Panc1 (cell line): Measurements from ENCODE around the gene HSPB2. TPM values are rescaled to one million over a fixed set of nuclear protein-coding genes. Genes with fewer than 3 reads are reported as not detected.
A peak's percentile ranks its signal among the peaks of the same experiment; 100 is the strongest.

Experiments used
- ATAC-seq: fragments of 200-7000 bp; cut with Tn5 transposase; 2 replicates; pipeline ENCODE4 v1.9.1; 2020; ENCODE audit warnings: mild to moderate bottlenecking, moderate library complexity
- BruUV-seq: library from RNA; stranded (reverse); fragments of 400-500 nt; replicated peaks from 2 replicates; lab custom pipeline; 2021; lab: Mats Ljungman, UMichigan
- CTCF ChIA-PET: fragments of 300-600 bp; sonication (Branson Sonifier 250); formaldehyde crosslinking; loops from one replicate; lab custom pipeline; 2022; ENCODE audit warnings: antibody characterized with exemption; lab: Charles Lee
- POLR2A ChIA-PET: fragments of 300-600 bp; sonication (Branson Sonifier 250); formaldehyde crosslinking; loops from one replicate; lab custom pipeline; 2022; ENCODE audit warnings: antibody characterized with exemption; lab: Charles Lee
- DNase-seq: peaks from one replicate; pipeline ENCODE4 v3.0.0-alpha.2; 2010; ENCODE audit warnings: low read depth, low spot score
- H3K27ac ChIP-seq: 2 replicates; pipeline ENCODE4 v1.5.1; 2011; ENCODE audit warnings: mild to moderate bottlenecking, low read length, inconsistent platforms
- H3K27me3 ChIP-seq: fragments of 200-500 bp; sonication (Bioruptor generic); 2 replicates; pipeline ENCODE4 v1.6.0; 2014; ENCODE audit warnings: low read length, inconsistent platforms; ENCODE audit not compliant: control insufficient read depth, insufficient read depth
- H3K36me3 ChIP-seq: fragments of 200-500 bp; sonication (Bioruptor generic); 2 replicates; pipeline ENCODE4 v1.5.1; 2014; ENCODE audit warnings: inconsistent platforms, mild to moderate bottlenecking, low read length, moderate library complexity; ENCODE audit not compliant: control insufficient read depth, insufficient read depth
- H3K4me1 ChIP-seq: 2 replicates; pipeline ENCODE4 v1.5.1; 2011; ENCODE audit warnings: inconsistent platforms, mild to moderate bottlenecking, low read length, moderate library complexity; ENCODE audit not compliant: control insufficient read depth, insufficient read depth
- H3K4me3 ChIP-seq, 2 experiments: 2 replicates each; pipeline ENCODE4 v1.5.1; 2011 to 2012; ENCODE audit warnings: low read depth in 2 of 2, low read length in 2 of 2, mild to moderate bottlenecking in 2 of 2, inconsistent platforms in 1 of 2, moderate library complexity in 1 of 2
- H3K9me3 ChIP-seq: fragments of 200-500 bp; sonication (Bioruptor generic); 2 replicates; pipeline ENCODE4 v1.5.1; 2014; ENCODE audit warnings: low read depth, mild to moderate bottlenecking, inconsistent platforms, low read length, moderate library complexity; ENCODE audit not compliant: control insufficient read depth, insufficient read depth
- CTCF ChIP-seq: fragments of 450-650 bp; IDR thresholded peaks from 2 replicates; pipeline ENCODE4 v1.5.1; 2017; ENCODE audit warnings: mild to moderate bottlenecking
- POLR2AphosphoS5 ChIP-seq: IDR thresholded peaks from 2 replicates; pipeline ENCODE4 v1.6.1; 2012; ENCODE audit warnings: mild to moderate bottlenecking, low read depth, low read length, moderate library complexity
- REST ChIP-seq, 2 experiments: IDR thresholded peaks; 2 replicates each; pipeline ENCODE4 v1.6.1; 2011 to 2012; ENCODE audit warnings: low read depth in 2 of 2, control low read depth in 1 of 2, low read length in 1 of 2, mild to moderate bottlenecking in 1 of 2, moderate library complexity in 1 of 2; ENCODE audit not compliant: insufficient read depth in 1 of 2
- SIN3A ChIP-seq: IDR thresholded peaks from 2 replicates; pipeline ENCODE4 v1.6.1; 2012; ENCODE audit warnings: low read depth, mild to moderate bottlenecking, low read length, moderate library complexity, borderline replicate concordance; ENCODE audit not compliant: insufficient read depth
- TCF7L2 ChIP-seq: IDR thresholded peaks from 2 replicates; pipeline ENCODE4 v1.6.1; 2011; ENCODE audit warnings: mild to moderate bottlenecking, low read depth, low read length, inconsistent platforms
- in situ Hi-C: cut with HindIII; loops from 2 replicates; pipeline ENCODE4 v1.10.0; 2016; ENCODE audit warnings: low sequenced_read_pairs, low pct_unique_long_range_greater_than_20kb
- intact Hi-C: fragments of 100-400 bp; cut with micrococcal nuclease; formaldehyde crosslinking; loops from one replicate; pipeline ENCODE4 v1.10.0; 2022; ENCODE audit not compliant: unreplicated experiment
- total RNA-seq: library from RNA; stranded (reverse); gene quantifications from one replicate; pipeline ENCODE4 v1.2.1, GENCODE V29; 2021; ENCODE audit not compliant: unreplicated experiment

The HSPB2 gene
- total RNA-seq, 1 experiment from 2014 or later = not detected

GRCh38 chr11:111936040-111936540 lies 23.6 kb downstream of the HSPB2 start:
- ATAC-seq (no peak), DNase-seq (no peak)
- intact Hi-C loops (no loop called here), in situ Hi-C loops (no loop called here)
- CTCF ChIA-PET = interaction anchor here (0.5 to 0.6 kb wide), 2 partner anchors 41 to 345 kb away, joined by 3 to 4 read pairs; no protein-coding TSS in a partner anchor
- H3K4me3 ChIP-seq = peak overlapping the region in 1 of 2 experiments; percentile 77; a peak in 2 of 4 replicates
- POLR2A ChIA-PET = interaction anchor here (0.6 to 1.0 kb wide), 4 partner anchors 9 to 1438 kb away, joined by 3 to 20 read pairs (median 5); no protein-coding TSS in a partner anchor
- no peak for TF ChIP-seq CTCF
- no peak for TF ChIP-seq REST (IDR thresholded peaks at IDR 0.05; ENCODE audit: insufficient read depth in 1 of 2, low read depth in 2 of 2, low read length in 1 of 2)
- no peak for TF ChIP-seq SIN3A
- TF ChIP-seq POLR2AphosphoS5 = no peak
- TF ChIP-seq TCF7L2 = no peak
- no TSS peak for BruUV-seq
- no peaks in the 10 kb centered on the region for H3K36me3 ChIP-seq
- no peaks in the 10 kb centered on the region for H3K27me3 ChIP-seq
- no peaks in the 10 kb centered on the region for H3K9me3 ChIP-seq
- H3K4me1 ChIP-seq = peaks cover 22% of the 10 kb centered on the region
- no peak overlapping the region for H3K27ac ChIP-seq

- peak overlapping the region; percentile 75 for H3K27ac ChIP-seq
- CTCF ChIA-PET = interaction anchor here (0.5 to 2.2 kb wide), 2 partner anchors 15 to 45 kb away, joined by 3 to 12 read pairs; no protein-coding TSS in a partner anchor
- BruUV-seq = no TSS peak
- H3K27me3 ChIP-seq = no peaks in the 10 kb centered on the region
- H3K4me1 ChIP-seq = peaks cover 22% of the 10 kb centered on the region
- no peaks in the 10 kb centered on the region for H3K9me3 ChIP-seq
- POLR2A ChIA-PET = interaction anchor here (0.6 to 1.0 kb wide), 2 partner anchors 8 to 18 kb away, joined by 4 read pairs; no protein-coding TSS in a partner anchor
- no peak for DNase-seq
- H3K36me3 ChIP-seq = no peaks in the 10 kb centered on the region
- peak; percentile 74 for ATAC-seq
- no peak for TF ChIP-seq REST (IDR thresholded peaks at IDR 0.05; ENCODE audit: insufficient read depth in 1 of 2, low read depth in 2 of 2, low read length in 1 of 2)
- TF ChIP-seq SIN3A = no peak
- no peak for TF ChIP-seq POLR2AphosphoS5
- TF ChIP-seq TCF7L2 = no peak
- TF ChIP-seq CTCF = no peak
- in situ Hi-C loops (no loop called here), intact Hi-C loops (no loop called here)
- H3K4me3 ChIP-seq = peak overlapping the region; percentile 63 to 77
Observed at GRCh38 chr11:111937461-111937769, 24.9 kb downstream of the HSPB2 start.
